ENCODE results near the gene DOCK11.

- no peak for TF ChIP-seq EZH2phosphoT487 (IDR thresholded peaks at IDR 0.05; ENCODE audit: insufficient read depth, low read depth)
- TF ChIP-seq EZH2 (IDR thresholded peaks at IDR 0.05; ENCODE audit: insufficient read depth, poor library complexity, severe bottlenecking): no peak
These were observed 169.6 kb downstream of the DOCK11 start for GRCh38 chrX:118665204-118665603.
